ENCODE results near the gene KRTAP29-1. TPM values are rescaled to one million over a fixed set of nuclear protein-coding genes. Genes with fewer than 3 reads are reported as not detected.
"Not testable (repeated sequence)": the region's sequence is repeated elsewhere in the genome, so short reads cannot be mapped to it uniquely, and the experiment has no call there.

Gene KRTAP29-1
- total and polyA plus RNA-seq, 9 donors: not detected

- Histone ChIP-seq H3K4me3 (no peak overlapping the region), H3K4me1 (ENCODE audit: insufficient read depth) (no peaks in the 10 kb centered on the region), H3K27ac (no peak overlapping the region), H3K36me3 (no peaks in the 10 kb centered on the region), H3K9me3 (no peaks in the 10 kb centered on the region), H3K27me3 (no peaks in the 10 kb centered on the region)
- intact Hi-C loops (cut with DNase I): no loop called here
- WGBS, 3 donors: 83 to 87% (median 86%) methylated on average over 3 of the region's 3 CpGs
- DNase-seq: no peak
- no peak for TF ChIP-seq EP300 (IDR thresholded peaks at IDR 0.05)
- no peak for TF ChIP-seq CTCF (IDR thresholded peaks at IDR 0.05)
- no peak for TF ChIP-seq POLR2A (IDR thresholded peaks at IDR 0.05)
Observed at GRCh38 chr17:41278176-41278955, 24.3 kb downstream of the KRTAP29-1 start.

- DNase-seq; H3K4me3 ChIP-seq; H3K27me3 ChIP-seq; H3K9me3 ChIP-seq; H3K36me3 ChIP-seq; H3K27ac ChIP-seq; H3K4me1 ChIP-seq (ENCODE audit: insufficient read depth); intact Hi-C loops (cut with DNase I): not testable (repeated sequence)
- WGBS, 3 donors: 77 to 96% (median 94%) methylated on average over 3 of the region's 3 CpGs
Observed at GRCh38 chr17:41275648-41276190, 26.9 kb downstream of the KRTAP29-1 start, which contains the start of gene KRTAP9-7. Gene KRTAP9-7, plus strand, starts transcription at chr17:41275698. Its CDS starts 0 bp downstream, at chr17:41275698.

GRCh38 chr17:41271858-41272257, 30.8 kb downstream of the KRTAP29-1 start:
- no peaks in the 10 kb centered on the region for H3K4me1 ChIP-seq (ENCODE audit: insufficient read depth)
- TF ChIP-seq EP300 (IDR thresholded peaks at IDR 0.05): no peak
- TF ChIP-seq CTCF (IDR thresholded peaks at IDR 0.05): no peak
- TF ChIP-seq POLR2A (IDR thresholded peaks at IDR 0.05): no peak
- DNase-seq: no peak
- intact Hi-C loops (cut with DNase I): no loop called here
- H3K27ac ChIP-seq: no peak overlapping the region
- H3K36me3 ChIP-seq: no peaks in the 10 kb centered on the region
- no peaks in the 10 kb centered on the region for H3K9me3 ChIP-seq
- H3K27me3 ChIP-seq: no peaks in the 10 kb centered on the region
- 30 to 67% (median 41%) methylated on average over 1 of the region's 1 CpG for WGBS, 3 donors
- no peak overlapping the region for H3K4me3 ChIP-seq

- intact Hi-C loops (cut with DNase I); H3K27ac ChIP-seq; H3K4me1 ChIP-seq (ENCODE audit: insufficient read depth); H3K27me3 ChIP-seq; H3K9me3 ChIP-seq; H3K4me3 ChIP-seq; H3K36me3 ChIP-seq; DNase-seq: not testable (repeated sequence)
- 48 to 57% (median 50%) methylated on average over 1 of the region's 1 CpG for WGBS, 3 donors
Observed at GRCh38 chr17:41271323-41271722, 31.3 kb downstream of the KRTAP29-1 start.

- no peak overlapping the region for H3K4me3 ChIP-seq
- intact Hi-C loops (cut with DNase I): no loop called here
- 83 to 90% (median 88%) methylated on average over 3 of the region's 3 CpGs for WGBS, 3 donors
Observed at GRCh38 chr17:41267711-41268110, 34.9 kb downstream of the KRTAP29-1 start.

More at GRCh38 chr17:41267711-41268110, 34.9 kb downstream of the KRTAP29-1 start:
- Histone ChIP-seq H3K27me3 (no peaks in the 10 kb centered on the region), H3K9me3 (no peaks in the 10 kb centered on the region), H3K27ac (no peak overlapping the region), H3K4me1 (ENCODE audit: insufficient read depth) (no peaks in the 10 kb centered on the region), H3K36me3 (no peaks in the 10 kb centered on the region)
- no peak for DNase-seq
- no peak for TF ChIP-seq POLR2A (IDR thresholded peaks at IDR 0.05)
- no peak for TF ChIP-seq CTCF (IDR thresholded peaks at IDR 0.05)
- no peak for TF ChIP-seq EP300 (IDR thresholded peaks at IDR 0.05)

Data from ovary (tissue), 9 donors.